Pons (tissue), 1 donor: ENCODE measurements around the gene SLC6A19.
A peak's percentile ranks its signal among the peaks of the same experiment; 100 is the strongest.

Experiments
- DNase-seq: peaks from one replicate; pipeline ENCODE4 v3.0.0-alpha.2; 2016; ENCODE audit warnings: low spot score

SLC6A19 gene

GRCh38 chr5:1244255-1244654, 42.9 kb downstream of the SLC6A19 start:
- no peak for DNase-seq

GRCh38 chr5:1244976-1245375, 43.6 kb downstream of the SLC6A19 start:
- peak; percentile 3 for DNase-seq

DNA sequence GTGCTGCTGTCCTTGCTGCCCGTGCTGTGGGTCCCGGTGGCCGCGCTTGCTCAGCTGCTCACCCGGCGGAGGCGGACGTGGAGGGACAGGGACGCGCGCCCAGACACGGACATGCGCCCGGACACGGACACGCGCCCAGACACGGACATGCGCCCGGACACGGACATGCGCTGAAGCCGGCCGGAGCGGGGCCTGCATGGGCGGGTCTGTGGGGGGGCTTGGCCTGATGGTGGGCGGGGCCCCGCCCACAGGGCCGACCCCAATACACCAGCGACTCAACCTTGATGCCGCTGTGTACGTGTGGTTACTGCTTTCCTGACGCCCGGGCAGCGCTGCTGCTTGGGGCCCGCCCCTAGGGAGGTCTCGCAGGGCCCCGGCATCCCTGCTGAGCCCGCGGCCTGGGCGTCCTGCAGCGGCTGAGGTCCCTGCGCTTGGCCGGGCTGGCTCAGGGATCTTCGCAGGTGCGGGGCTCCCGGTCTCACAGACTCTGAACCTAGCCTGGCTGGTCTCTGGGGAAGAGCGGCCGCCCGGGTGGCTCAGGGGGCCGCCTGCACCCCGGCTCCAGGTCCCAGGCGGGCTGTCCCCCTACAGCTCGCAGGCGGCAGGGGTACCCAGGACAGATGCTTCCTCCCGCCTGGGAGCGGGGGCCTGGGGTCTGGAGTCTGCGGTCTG, 44.6 kb downstream of the SLC6A19 start:
- DNase-seq = no peak

- DNase-seq = no peak
Measured at GRCh38 chr5:1246711-1247431, 45.5 kb downstream of the SLC6A19 start.

GRCh38 chr5:1247811-1248210, 46.4 kb downstream of the SLC6A19 start:
- no peak for DNase-seq

GRCh38 chr5:1249366-1250280, 48.2 kb downstream of the SLC6A19 start:
- no peak for DNase-seq

GRCh38 chr5:1251678-1252580, 50.5 kb downstream of the SLC6A19 start:
- DNase-seq = no peak

- no peak for DNase-seq
Measured at GRCh38 chr5:1252681-1253080, 51.3 kb downstream of the SLC6A19 start.

DNA sequence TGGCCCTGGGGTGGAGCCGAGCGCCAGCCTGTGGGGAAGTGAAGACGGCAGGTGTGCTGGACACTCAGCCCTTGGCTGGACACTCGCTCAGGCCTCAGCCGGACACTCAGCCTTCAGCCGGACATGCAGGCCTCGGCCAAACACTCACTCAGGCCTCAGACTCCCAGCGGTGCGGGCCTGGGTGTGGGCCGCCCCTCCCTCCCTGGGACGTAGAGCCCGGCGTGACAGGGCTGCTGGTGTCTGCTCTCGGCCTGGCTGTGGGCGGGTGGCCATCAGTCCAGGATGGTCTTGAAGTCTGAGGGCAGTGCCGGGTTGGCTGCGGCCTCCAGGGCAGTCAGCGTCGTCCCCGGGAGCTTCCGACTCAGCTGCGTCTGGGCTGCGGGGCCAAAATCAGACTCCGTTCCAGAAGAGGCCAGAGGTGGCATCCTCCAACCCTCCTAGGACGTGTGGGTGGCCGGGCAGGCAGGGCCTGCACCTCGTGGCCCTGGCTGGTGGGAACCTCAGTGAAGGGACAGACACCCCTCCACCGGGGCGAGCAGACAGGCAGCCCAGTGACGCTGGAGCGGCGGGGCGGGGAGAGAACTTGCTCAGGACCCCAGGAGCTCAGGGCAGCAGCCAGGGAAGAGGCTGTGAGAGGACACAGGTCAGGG, 52.2 kb downstream of the SLC6A19 start:
- DNase-seq = no peak

DNA sequence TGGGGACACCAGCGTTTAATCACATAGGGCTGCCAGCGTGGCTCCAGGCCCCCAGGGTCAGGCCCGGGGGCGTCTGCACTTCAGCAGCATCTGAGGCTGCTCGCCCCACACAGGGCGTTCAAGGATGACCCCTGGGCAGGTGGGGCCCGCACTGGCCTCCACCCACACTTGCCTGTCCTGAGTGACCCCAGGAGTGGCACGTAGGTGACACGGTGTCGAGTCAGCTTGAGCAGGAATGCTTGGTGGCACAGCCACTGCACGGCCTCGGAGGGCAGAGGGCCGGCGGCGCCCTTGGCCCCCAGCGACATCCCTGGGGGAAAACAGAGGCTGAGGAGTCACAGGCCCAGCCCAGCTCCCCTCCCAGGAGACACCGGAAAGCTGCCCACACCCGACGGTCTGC, 52.8 kb downstream of the SLC6A19 start:
- no peak for DNase-seq

- DNase-seq = no peak
Measured at GRCh38 chr5:1255081-1255561, 53.7 kb downstream of the SLC6A19 start.

DNA sequence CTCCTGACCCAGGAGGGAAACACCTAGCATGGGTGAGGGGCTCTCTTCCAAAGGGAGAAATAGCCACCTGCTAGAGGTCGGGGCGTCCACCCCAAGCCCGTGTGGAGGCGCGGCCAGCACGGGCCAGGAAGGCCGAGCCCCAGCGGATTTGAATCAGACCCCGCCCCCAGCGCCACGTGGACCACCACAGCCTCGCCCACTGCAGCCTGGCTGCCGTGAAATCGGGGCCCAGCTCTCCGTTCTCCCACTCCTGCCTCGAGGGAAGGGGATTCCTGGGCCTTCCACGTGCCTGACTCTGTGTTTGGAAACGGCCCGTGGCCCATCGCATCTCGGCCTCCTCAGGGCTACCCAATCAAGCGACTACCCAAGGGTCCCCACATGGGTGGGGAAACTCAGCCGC, 55.4 kb downstream of the SLC6A19 start:
- no peak for DNase-seq

GRCh38 chr5:1257363-1257762, 56.0 kb downstream of the SLC6A19 start:
- no peak for DNase-seq

GRCh38 chr5:1257841-1258240, 56.4 kb downstream of the SLC6A19 start:
- DNase-seq = no peak

- no peak for DNase-seq
Measured at GRCh38 chr5:1259806-1260480, 58.5 kb downstream of the SLC6A19 start.

DNA sequence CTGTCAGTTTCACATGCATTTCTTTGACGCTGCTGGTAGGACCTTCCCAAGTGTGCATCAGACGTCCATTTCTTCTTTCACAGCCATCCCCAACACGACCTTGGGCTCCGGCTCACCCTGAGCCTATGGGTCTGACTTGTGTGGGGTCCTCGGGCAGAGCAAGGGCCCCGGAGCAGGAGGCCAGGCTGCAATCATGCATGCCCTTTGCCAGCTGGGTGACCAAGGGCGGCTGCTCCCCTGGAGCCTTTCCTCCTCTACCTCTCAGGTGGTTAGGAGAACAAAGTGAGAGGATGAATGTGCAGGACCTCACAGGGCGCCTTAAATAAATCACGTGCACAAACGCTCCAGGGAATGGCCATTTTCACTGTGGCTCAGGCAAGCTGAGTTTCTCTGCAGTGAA, 60.2 kb downstream of the SLC6A19 start:
- no peak for DNase-seq

- DNase-seq = no peak
Measured at GRCh38 chr5:1262381-1262780, 61.0 kb downstream of the SLC6A19 start.

GRCh38 chr5:1264211-1264610, 62.8 kb downstream of the SLC6A19 start:
- DNase-seq = no peak

DNA sequence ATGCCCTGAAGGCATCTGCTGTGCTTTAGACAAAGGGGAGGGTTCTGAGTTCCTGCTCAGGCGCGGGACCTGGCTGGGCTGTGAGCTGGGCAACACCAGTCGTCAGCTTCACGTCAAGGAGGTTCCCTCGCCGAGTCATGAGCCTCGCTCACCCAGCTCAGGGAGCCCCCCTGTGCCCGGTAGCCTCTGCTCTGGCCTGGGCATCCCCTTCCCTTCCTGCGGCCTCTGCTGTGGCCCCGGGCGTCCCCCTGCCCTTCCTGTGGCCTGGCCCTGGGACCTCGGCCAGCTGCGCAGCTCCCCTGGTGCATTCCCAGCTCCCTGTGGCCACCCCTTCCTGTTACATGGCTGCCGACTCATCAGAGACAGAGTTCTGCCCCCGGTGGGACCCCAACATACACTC, 63.6 kb downstream of the SLC6A19 start:
- DNase-seq = no peak
